G401.6 (cell line): ENCODE measurements around the gene LAMB4.

Source experiments
- FAIRE-seq: peaks from 2 replicates; lab custom pipeline; 2012; peaks lifted over from hg19 to GRCh38; lab: Jason Lieb, UNC

LAMB4 gene

GRCh38 chr7:107996072-107996882 lies 133.9 kb downstream of the LAMB4 start:
- FAIRE-seq, result no peak

- FAIRE-seq, result no peak
Measured at GRCh38 chr7:107995184-107996071, 134.7 kb downstream of the LAMB4 start.

GRCh38 chr7:107994421-107995030 lies 135.6 kb downstream of the LAMB4 start:
- no peak for FAIRE-seq

- FAIRE-seq, result no peak
Measured at GRCh38 chr7:107993891-107994291, 136.3 kb downstream of the LAMB4 start.

GRCh38 chr7:107989618-107990373 lies 140.4 kb downstream of the LAMB4 start:
- no peak for FAIRE-seq

GRCh38 chr7:107982918-107983389 lies 147.2 kb downstream of the LAMB4 start:
- no peak for FAIRE-seq

GRCh38 chr7:107982042-107982840 lies 147.9 kb downstream of the LAMB4 start:
- no peak for FAIRE-seq

- no peak for FAIRE-seq
Measured at GRCh38 chr7:107981466-107981865, 148.7 kb downstream of the LAMB4 start.

- FAIRE-seq, result no peak
Measured at GRCh38 chr7:107980671-107981190, 149.4 kb downstream of the LAMB4 start.

GRCh38 chr7:107980171-107980570 lies 150.0 kb downstream of the LAMB4 start:
- no peak for FAIRE-seq

GRCh38 chr7:107978815-107979408 lies 151.2 kb downstream of the LAMB4 start:
- FAIRE-seq, result no peak

- FAIRE-seq, result no peak
Measured at GRCh38 chr7:107977048-107977447, 153.1 kb downstream of the LAMB4 start.

- no peak for FAIRE-seq
Measured at GRCh38 chr7:107976620-107977019, 153.5 kb downstream of the LAMB4 start.

- FAIRE-seq, result no peak
Measured at GRCh38 chr7:107975394-107976013, 154.7 kb downstream of the LAMB4 start.

GRCh38 chr7:107973861-107974260 lies 156.3 kb downstream of the LAMB4 start:
- no peak for FAIRE-seq
